PC-3 (cell line): Measurements from ENCODE around the gene UPF1. TPM values are rescaled to one million over a fixed set of nuclear protein-coding genes. Genes with fewer than 3 reads are reported as not detected.

Experiments used
- ATAC-seq: fragments of 200-7000 bp; cut with Tn5 transposase; 2 replicates; pipeline ENCODE4 v1.9.1; 2020; ENCODE audit warnings: mild to moderate bottlenecking, moderate library complexity
- BruUV-seq: library from RNA; stranded (reverse); fragments of 400-500 nt; replicated peaks from 2 replicates; lab custom pipeline; 2021; lab: Mats Ljungman, UMichigan
- CTCF ChIA-PET: fragments of 300-600 bp; sonication (Branson Sonifier 250); formaldehyde crosslinking; loops from one replicate; lab custom pipeline; 2022; ENCODE audit warnings: antibody characterized with exemption; lab: Charles Lee
- POLR2A ChIA-PET: fragments of 300-600 bp; sonication (Branson Sonifier 250); formaldehyde crosslinking; loops from one replicate; lab custom pipeline; 2022; ENCODE audit warnings: antibody characterized with exemption; ENCODE audit not compliant: unreplicated experiment; lab: Charles Lee
- DNase-seq: peaks from one replicate; pipeline ENCODE4 v3.0.0-alpha.2; 2015
- H2AFZ ChIP-seq: fragments of 300-600 bp; sonication (generic); 2 replicates; pipeline ENCODE4 v1.6.0; 2016; ENCODE audit warnings: antibody characterized with exemption, low read length
- H3F3A ChIP-seq: fragments of 300-600 bp; sonication (generic); one replicate; pipeline ENCODE4 v1.6.0; 2017; ENCODE audit warnings: antibody characterized with exemption, low read length, control low read depth, mild to moderate bottlenecking; ENCODE audit not compliant: unreplicated experiment
- H3K27ac ChIP-seq: fragments of 300-600 bp; sonication (generic); 2 replicates; pipeline ENCODE4 v1.5.1; 2016; ENCODE audit warnings: mild to moderate bottlenecking, low read length
- H3K27me3 ChIP-seq: fragments of 300-600 bp; sonication (generic); 2 replicates; pipeline ENCODE4 v1.6.1; 2016; ENCODE audit warnings: low read length, mixed read lengths
- H3K36me3 ChIP-seq: fragments of 300-600 bp; sonication (generic); 2 replicates; pipeline ENCODE4 v1.6.1; 2016; ENCODE audit warnings: low read depth, mixed run types, low read length, mixed read lengths
- H3K4me1 ChIP-seq: fragments of 300-600 bp; sonication (generic); 2 replicates; pipeline ENCODE4 v1.5.1; 2016; ENCODE audit warnings: low read length; ENCODE audit not compliant: insufficient read depth
- H3K4me2 ChIP-seq: fragments of 300-600 bp; sonication (generic); 2 replicates; pipeline ENCODE4 v1.6.0; 2016; ENCODE audit warnings: low read length
- H3K4me3 ChIP-seq: fragments of 300-600 bp; sonication (generic); 2 replicates; pipeline ENCODE4 v1.5.1; 2016; ENCODE audit warnings: mild to moderate bottlenecking, low read length, mixed read lengths
- H3K79me2 ChIP-seq: fragments of 300-600 bp; sonication (generic); 2 replicates; pipeline ENCODE4 v1.6.1; 2017; ENCODE audit warnings: low read length, mixed read lengths
- H3K9ac ChIP-seq: fragments of 300-600 bp; sonication (generic); 2 replicates; pipeline ENCODE4 v1.6.0; 2016; ENCODE audit warnings: mild to moderate bottlenecking, low read length
- H3K9me2 ChIP-seq: fragments of 300-600 bp; sonication (generic); replicated peaks from 2 replicates; pipeline ENCODE4 v1.6.1; 2016; ENCODE audit warnings: mixed run types, low read length, mixed read lengths
- H3K9me3 ChIP-seq: fragments of 300-600 bp; sonication (generic); 2 replicates; pipeline ENCODE4 v1.6.1; 2016; ENCODE audit warnings: low read length, mixed read lengths
- H4K20me1 ChIP-seq: fragments of 300-600 bp; sonication (generic); 2 replicates; pipeline ENCODE4 v1.6.1; 2016; ENCODE audit warnings: low read length, mixed read lengths
- EZH2 ChIP-seq: fragments of 300-600 bp; sonication (generic); IDR thresholded peaks from one replicate; pipeline ENCODE4 v1.6.1; 2017; ENCODE audit warnings: antibody characterized with exemption, mild to moderate bottlenecking, low read length; ENCODE audit not compliant: unreplicated experiment
- EZH2phosphoT487 ChIP-seq: fragments of 300-600 bp; sonication (generic); IDR thresholded peaks from 2 replicates; pipeline ENCODE4 v1.6.1; 2018; ENCODE audit warnings: mild to moderate bottlenecking, antibody characterized with exemption, low read length, borderline replicate concordance
- intact Hi-C: fragments of 100-400 bp; cut with micrococcal nuclease; formaldehyde crosslinking; loops from 2 replicates; pipeline ENCODE4 v1.9.0; 2023
- total RNA-seq: library from RNA; depleted of rRNA; stranded (reverse); fragments of >200 nt; gene quantifications from 2 replicates; pipeline ENCODE4 v1.2.3, GENCODE V29; 2014
- TF ChIP-seq, protein P1 (sequence below): fragments of 300-600 bp; sonication (generic); conservative IDR thresholded peaks from 2 replicates; pipeline ENCODE4 v1.5.1; 2017; ENCODE audit warnings: antibody characterized with exemption, low read depth, mild to moderate bottlenecking, low read length

The UPF1 gene
- total RNA-seq, 1 experiment from 2014 or later, result 97.1 TPM

DNA sequence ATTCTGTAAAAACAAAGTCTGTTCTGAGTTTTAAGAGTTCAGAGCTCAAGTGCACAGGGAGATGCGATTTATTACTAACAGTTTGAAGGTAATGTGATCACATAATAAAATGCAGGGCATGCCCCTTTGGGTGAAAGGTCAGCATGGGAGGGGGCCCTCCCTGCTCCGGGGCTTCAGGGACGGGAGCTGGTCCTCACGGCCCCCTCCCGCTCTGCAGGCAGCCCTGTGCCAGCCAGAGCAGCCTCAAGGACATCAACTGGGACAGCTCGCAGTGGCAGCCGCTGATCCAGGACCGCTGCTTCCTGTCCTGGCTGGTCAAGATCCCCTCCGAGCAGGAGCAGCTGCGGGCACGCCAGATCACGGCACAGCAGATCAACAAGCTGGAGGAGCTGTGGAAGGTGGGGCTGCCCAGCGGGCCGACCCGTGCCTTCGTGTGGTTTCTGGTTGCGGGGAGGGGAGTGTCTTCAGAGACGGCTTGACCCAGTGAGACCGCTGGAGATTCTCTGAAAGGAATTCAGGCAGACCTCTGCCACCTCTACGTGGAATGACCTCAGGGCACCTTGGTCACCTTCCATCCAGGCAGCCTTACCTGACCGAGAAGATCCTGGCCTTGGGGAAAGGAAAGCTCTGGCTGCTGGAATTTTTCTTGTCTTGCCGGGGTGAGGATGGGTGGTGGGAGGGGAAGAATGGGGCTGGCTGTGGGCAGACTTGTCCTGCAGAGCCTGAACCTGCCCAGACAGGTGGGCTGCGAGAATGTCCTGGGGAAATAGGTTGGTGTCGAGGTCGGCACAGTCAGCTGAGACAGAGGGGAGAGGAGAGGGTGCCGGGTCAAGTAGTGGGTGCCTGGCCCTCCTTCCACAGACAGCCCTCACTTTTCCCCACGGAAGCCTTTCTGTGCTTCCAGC, 19.0 kb downstream of the UPF1 start:
- H2AFZ ChIP-seq, result no peak overlapping the region
- peaks cover 40% of the 10 kb centered on the region for H4K20me1 ChIP-seq
- H3F3A ChIP-seq, result no peaks in the 10 kb centered on the region
- no TSS peak for BruUV-seq
- intact Hi-C loops, result no loop called here
- TF ChIP-seq EZH2 (no peak), EZH2phosphoT487 (no peak)
- TF ChIP-seq, protein P1, sequence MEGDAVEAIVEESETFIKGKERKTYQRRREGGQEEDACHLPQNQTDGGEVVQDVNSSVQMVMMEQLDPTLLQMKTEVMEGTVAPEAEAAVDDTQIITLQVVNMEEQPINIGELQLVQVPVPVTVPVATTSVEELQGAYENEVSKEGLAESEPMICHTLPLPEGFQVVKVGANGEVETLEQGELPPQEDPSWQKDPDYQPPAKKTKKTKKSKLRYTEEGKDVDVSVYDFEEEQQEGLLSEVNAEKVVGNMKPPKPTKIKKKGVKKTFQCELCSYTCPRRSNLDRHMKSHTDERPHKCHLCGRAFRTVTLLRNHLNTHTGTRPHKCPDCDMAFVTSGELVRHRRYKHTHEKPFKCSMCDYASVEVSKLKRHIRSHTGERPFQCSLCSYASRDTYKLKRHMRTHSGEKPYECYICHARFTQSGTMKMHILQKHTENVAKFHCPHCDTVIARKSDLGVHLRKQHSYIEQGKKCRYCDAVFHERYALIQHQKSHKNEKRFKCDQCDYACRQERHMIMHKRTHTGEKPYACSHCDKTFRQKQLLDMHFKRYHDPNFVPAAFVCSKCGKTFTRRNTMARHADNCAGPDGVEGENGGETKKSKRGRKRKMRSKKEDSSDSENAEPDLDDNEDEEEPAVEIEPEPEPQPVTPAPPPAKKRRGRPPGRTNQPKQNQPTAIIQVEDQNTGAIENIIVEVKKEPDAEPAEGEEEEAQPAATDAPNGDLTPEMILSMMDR, result no peak
- no peak overlapping the region for H3K9ac ChIP-seq
- POLR2A ChIA-PET, result no interaction called here
- DNase-seq (no peak), ATAC-seq (no peak)
- H3K27me3 ChIP-seq, result no peaks in the 10 kb centered on the region
- H3K9me3 ChIP-seq, result no peaks in the 10 kb centered on the region
- H3K36me3 ChIP-seq, result peaks cover 54% of the 10 kb centered on the region
- H3K79me2 ChIP-seq, result peaks cover 49% of the 10 kb centered on the region
- no peaks in the 10 kb centered on the region for H3K4me1 ChIP-seq
- H3K4me2 ChIP-seq, result no peak overlapping the region
- H3K27ac ChIP-seq, result no peak overlapping the region
- H3K4me3 ChIP-seq, result no peak overlapping the region
- CTCF ChIA-PET, result no interaction called here
- H3K9me2 ChIP-seq, result no peaks in the 10 kb centered on the region

DNA sequence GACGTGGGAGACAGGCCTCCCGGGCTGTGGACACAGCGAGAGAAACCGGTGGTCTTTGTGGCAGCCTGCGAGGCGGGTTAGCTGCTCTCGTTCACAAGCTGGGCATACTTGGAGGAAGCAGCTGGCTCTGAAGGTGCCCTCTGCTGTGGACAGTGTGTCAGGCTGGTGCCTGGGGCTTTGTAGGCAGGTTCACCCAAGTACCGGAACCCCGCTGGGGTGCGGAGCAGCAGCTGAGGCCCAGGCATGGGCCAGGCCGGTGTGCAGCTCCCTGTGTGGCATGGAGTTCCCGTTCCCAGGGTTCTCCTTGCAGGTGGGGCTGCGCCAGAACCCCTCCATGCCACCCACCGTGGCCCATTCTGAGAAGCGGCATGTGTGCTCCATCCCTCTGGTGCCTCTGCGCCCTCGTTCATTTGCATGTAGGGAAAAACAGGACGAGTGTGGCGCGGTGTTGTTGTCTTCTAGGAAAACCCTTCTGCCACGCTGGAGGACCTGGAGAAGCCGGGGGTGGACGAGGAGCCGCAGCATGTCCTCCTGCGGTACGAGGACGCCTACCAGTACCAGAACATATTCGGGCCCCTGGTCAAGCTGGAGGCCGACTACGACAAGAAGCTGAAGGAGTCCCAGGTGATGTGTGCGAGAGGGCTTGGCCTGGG, 20.0 kb downstream of the UPF1 start:
- no TSS peak for BruUV-seq
- Histone ChIP-seq H3K9me3 (no peaks in the 10 kb centered on the region), H2AFZ (no peak overlapping the region), H3K27me3 (no peaks in the 10 kb centered on the region), H3K4me3 (no peak overlapping the region), H3K27ac (no peak overlapping the region), H3K36me3 (peaks cover 65% of the 10 kb centered on the region), H3F3A (no peaks in the 10 kb centered on the region), H3K4me1 (no peaks in the 10 kb centered on the region), H3K9me2 (no peaks in the 10 kb centered on the region), H3K9ac (no peak overlapping the region), H4K20me1 (peaks cover 32% of the 10 kb centered on the region), H3K4me2 (no peak overlapping the region), H3K79me2 (peaks cover 39% of the 10 kb centered on the region)
- no peak for ATAC-seq
- POLR2A ChIA-PET, result no interaction called here
- TF ChIP-seq EZH2phosphoT487, result no peak
- TF ChIP-seq EZH2, result no peak
- TF ChIP-seq, protein P1, result no peak
- CTCF ChIA-PET, result no interaction called here
- intact Hi-C loops, result no loop called here
- DNase-seq, result no peak
